Measurements from ENCODE around the gene UTS2R. TPM values are rescaled to one million over a fixed set of nuclear protein-coding genes. Genes with fewer than 3 reads are reported as not detected.

The UTS2R gene
- total RNA-seq, 1 donor, result not detected

DNA sequence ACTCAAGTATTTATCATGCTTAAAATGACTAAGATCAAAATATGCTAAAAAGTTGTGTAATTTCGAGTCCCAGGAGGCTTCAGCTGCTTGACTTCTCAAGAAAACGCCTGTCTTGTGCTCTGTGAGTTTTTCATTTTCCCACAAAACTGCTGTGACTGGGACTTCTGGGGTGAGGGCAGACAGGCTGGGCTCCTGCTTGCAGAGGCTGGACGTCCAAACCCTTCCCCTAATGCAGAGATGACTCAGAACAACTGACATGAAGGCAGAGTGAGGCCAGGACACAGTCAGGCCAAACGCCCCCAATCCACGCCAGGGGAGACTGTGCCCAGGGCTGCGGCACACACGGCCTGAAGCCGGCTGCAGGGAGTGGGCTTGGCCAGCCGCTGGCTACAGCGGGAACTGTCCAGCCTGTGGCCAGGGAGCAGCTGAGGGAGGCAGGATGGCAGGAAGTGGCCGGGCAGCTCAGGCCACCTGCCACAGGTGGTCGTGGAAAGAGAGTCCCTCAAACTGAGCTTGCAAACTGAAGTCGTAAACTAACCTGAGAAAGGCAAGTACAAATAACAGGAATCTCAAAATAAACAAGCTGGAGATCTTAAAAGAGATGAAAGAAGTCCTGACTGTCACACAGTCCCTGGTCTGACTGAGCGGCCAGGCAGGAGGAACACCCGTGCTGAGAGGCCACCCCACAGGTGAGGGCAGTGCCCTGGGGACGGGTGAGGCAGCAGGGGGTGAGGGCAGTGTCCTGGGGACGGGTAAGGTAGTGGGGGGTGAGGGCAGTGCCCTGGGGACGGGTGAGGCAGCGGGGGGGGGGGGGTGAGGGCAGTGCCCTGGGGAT, 25.3 kb downstream of the UTS2R start:
- Histone ChIP-seq H3K9me3 (ENCODE audit: low read depth, low read length) (no peaks in the 10 kb centered on the region), H4K20me1 (ENCODE audit: insufficient read depth, low read length) (no peaks in the 10 kb centered on the region), H3K36me3 (ENCODE audit: insufficient read depth, low read length) (no peaks in the 10 kb centered on the region), H3K4me1 (ENCODE audit: insufficient read depth, low read length) (peaks cover 12% of the 10 kb centered on the region), H3K27ac (ENCODE audit: low read depth, low read length) (peak overlapping the region; percentile 63), H3K4me3 (ENCODE audit: insufficient read depth, low read length) (no peak overlapping the region), H3K4me2 (ENCODE audit: insufficient read depth, low read length) (peak overlapping the region; percentile 6), H2AFZ (ENCODE audit: low read length) (no peak overlapping the region), H3K79me2 (ENCODE audit: insufficient read depth, low read length) (no peaks in the 10 kb centered on the region), H3K27me3 (ENCODE audit: insufficient read depth, low read length) (no peaks in the 10 kb centered on the region)
- DNase-seq (ENCODE audit: insufficient read length, low spot score, missing footprints), result peak; percentile 99
- TF ChIP-seq, protein P1, sequence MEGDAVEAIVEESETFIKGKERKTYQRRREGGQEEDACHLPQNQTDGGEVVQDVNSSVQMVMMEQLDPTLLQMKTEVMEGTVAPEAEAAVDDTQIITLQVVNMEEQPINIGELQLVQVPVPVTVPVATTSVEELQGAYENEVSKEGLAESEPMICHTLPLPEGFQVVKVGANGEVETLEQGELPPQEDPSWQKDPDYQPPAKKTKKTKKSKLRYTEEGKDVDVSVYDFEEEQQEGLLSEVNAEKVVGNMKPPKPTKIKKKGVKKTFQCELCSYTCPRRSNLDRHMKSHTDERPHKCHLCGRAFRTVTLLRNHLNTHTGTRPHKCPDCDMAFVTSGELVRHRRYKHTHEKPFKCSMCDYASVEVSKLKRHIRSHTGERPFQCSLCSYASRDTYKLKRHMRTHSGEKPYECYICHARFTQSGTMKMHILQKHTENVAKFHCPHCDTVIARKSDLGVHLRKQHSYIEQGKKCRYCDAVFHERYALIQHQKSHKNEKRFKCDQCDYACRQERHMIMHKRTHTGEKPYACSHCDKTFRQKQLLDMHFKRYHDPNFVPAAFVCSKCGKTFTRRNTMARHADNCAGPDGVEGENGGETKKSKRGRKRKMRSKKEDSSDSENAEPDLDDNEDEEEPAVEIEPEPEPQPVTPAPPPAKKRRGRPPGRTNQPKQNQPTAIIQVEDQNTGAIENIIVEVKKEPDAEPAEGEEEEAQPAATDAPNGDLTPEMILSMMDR (IDR thresholded peaks at IDR 0.05; ENCODE audit: extremely low read depth, low read depth, low read length), result no peak

DNA sequence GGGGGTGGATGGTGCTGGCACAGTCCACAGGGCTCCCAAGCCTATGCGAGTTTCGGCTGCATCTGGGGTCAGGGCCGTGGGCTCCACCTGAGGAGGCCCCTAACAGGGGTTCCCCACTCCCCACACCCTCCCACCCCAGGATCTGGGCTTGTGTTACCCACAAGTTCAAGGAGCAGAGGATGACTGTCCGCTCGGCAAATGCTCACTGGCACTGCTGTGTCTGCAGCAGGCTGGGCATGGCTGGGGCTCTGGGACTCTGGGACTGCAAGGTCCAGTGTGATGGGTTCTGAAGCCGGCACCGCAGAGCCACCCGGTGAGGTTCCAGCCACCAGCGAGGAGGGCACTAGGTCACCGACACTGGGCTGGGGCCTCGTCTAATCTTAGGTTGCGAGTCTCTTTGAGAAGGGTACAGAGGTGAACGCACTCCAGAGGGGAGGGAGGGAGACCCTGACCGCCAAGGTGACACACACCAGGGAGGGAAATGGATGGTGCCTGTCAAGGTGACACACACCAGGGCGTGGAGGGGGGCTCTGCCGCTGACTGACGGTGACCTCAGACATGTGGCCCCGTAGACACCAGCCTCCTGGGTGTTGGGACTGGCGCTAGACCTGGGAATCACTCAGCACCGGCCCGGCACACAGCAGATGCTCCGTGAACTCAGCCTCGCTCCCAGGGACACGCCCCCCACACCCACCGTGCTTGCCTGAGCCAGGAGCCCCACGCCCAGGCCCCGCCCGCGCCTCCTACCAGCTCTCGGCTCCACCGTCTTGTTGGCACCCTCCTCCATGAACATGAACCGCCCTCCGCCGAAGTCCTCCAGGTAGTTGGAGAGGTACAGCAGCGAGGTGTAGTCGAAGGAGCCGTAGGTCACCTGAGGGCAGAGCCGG, 26.1 kb downstream of the UTS2R start:
- Histone ChIP-seq H2AFZ (ENCODE audit: low read length) (no peak overlapping the region), H3K4me3 (ENCODE audit: insufficient read depth, low read length) (no peak overlapping the region), H3K27ac (ENCODE audit: low read depth, low read length) (no peak overlapping the region), H3K79me2 (ENCODE audit: insufficient read depth, low read length) (no peaks in the 10 kb centered on the region), H4K20me1 (ENCODE audit: insufficient read depth, low read length) (no peaks in the 10 kb centered on the region), H3K36me3 (ENCODE audit: insufficient read depth, low read length) (no peaks in the 10 kb centered on the region), H3K9me3 (ENCODE audit: low read depth, low read length) (no peaks in the 10 kb centered on the region), H3K27me3 (ENCODE audit: insufficient read depth, low read length) (no peaks in the 10 kb centered on the region), H3K4me1 (ENCODE audit: insufficient read depth, low read length) (peaks cover 12% of the 10 kb centered on the region), H3K4me2 (ENCODE audit: insufficient read depth, low read length) (no peak overlapping the region)
- DNase-seq (ENCODE audit: insufficient read length, low spot score, missing footprints), result peak; percentile 84
- TF ChIP-seq, protein P1 (IDR thresholded peaks at IDR 0.05; ENCODE audit: extremely low read depth, low read depth, low read length), result no peak

DNA sequence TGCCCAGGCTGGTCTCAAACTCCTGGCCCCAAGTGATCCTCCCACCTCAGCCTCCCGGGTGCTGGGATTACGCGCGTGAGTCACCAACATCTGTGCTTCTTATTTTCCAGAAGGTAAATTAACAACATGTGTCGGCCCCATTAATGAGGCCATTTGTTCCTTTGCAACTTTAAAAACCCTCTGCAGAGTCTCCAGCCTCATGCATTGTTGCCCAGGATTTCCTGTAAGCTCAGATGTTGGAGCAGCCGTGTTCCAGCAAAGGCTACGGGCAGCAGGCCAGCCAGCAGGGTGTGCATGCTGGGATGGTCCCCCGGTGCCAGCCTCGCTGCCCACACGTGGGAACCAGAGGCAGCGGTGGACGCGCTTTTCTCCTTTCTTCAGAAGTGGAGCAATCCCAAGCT, 27.5 kb downstream of the UTS2R start:
- peaks cover 12% of the 10 kb centered on the region for H3K4me1 ChIP-seq (ENCODE audit: insufficient read depth, low read length)
- no peak overlapping the region for H3K4me2 ChIP-seq (ENCODE audit: insufficient read depth, low read length)
- no peaks in the 10 kb centered on the region for H4K20me1 ChIP-seq (ENCODE audit: insufficient read depth, low read length)
- no peaks in the 10 kb centered on the region for H3K79me2 ChIP-seq (ENCODE audit: insufficient read depth, low read length)
- no peak overlapping the region for H3K4me3 ChIP-seq (ENCODE audit: insufficient read depth, low read length)
- TF ChIP-seq, protein P1 (IDR thresholded peaks at IDR 0.05; ENCODE audit: extremely low read depth, low read depth, low read length), result no peak
- H3K27me3 ChIP-seq (ENCODE audit: insufficient read depth, low read length), result no peaks in the 10 kb centered on the region
- no peaks in the 10 kb centered on the region for H3K9me3 ChIP-seq (ENCODE audit: low read depth, low read length)
- DNase-seq (ENCODE audit: insufficient read length, low spot score, missing footprints), result peak; percentile 92
- no peak overlapping the region for H3K27ac ChIP-seq (ENCODE audit: low read depth, low read length)
- H3K36me3 ChIP-seq (ENCODE audit: insufficient read depth, low read length), result no peaks in the 10 kb centered on the region
- no peak overlapping the region for H2AFZ ChIP-seq (ENCODE audit: low read length)
